ENCODE data around the gene P4HB.

Gene P4HB

DNA sequence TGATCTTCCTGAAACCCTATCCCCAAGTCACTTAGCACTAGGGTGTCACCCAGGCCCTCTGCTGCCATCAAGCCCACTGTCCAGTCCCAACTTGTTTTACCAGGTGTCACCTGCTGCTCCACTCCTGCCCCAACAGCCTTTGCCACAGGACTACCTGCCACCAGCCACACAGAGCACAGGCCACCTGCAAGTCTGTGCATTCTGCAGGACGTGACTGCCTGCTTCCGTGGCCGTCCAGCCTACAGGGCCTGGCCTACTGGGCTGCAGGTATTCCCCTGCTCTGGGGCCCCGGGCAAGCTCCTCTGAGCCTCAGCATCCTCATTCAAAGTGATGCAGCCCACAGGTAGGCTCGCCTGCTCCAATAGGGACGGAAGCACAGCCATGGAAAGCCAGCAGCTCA lies 30.5 kb downstream of the P4HB start:
- H3K9me3 ChIP-seq, result no peaks in the 10 kb centered on the region
- H3K4me1 ChIP-seq (ENCODE audit: control insufficient read depth in 1 of 2, insufficient read depth in 1 of 2, low read depth in 1 of 2, low read length in 1 of 2), result peaks cover 32 to 37% of the 10 kb centered on the region in 2 experiments
- TF ChIP-seq, protein P1, sequence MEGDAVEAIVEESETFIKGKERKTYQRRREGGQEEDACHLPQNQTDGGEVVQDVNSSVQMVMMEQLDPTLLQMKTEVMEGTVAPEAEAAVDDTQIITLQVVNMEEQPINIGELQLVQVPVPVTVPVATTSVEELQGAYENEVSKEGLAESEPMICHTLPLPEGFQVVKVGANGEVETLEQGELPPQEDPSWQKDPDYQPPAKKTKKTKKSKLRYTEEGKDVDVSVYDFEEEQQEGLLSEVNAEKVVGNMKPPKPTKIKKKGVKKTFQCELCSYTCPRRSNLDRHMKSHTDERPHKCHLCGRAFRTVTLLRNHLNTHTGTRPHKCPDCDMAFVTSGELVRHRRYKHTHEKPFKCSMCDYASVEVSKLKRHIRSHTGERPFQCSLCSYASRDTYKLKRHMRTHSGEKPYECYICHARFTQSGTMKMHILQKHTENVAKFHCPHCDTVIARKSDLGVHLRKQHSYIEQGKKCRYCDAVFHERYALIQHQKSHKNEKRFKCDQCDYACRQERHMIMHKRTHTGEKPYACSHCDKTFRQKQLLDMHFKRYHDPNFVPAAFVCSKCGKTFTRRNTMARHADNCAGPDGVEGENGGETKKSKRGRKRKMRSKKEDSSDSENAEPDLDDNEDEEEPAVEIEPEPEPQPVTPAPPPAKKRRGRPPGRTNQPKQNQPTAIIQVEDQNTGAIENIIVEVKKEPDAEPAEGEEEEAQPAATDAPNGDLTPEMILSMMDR (IDR thresholded peaks at IDR 0.05), result no peak
- no peaks in the 10 kb centered on the region for H3K36me3 ChIP-seq
- no peaks in the 10 kb centered on the region for H3K27me3 ChIP-seq
- no peak overlapping the region for H3K27ac ChIP-seq
- H3K4me3 ChIP-seq (ENCODE audit: low read depth in 1 of 2, low read length in 1 of 2), result no peak overlapping the region

DNA sequence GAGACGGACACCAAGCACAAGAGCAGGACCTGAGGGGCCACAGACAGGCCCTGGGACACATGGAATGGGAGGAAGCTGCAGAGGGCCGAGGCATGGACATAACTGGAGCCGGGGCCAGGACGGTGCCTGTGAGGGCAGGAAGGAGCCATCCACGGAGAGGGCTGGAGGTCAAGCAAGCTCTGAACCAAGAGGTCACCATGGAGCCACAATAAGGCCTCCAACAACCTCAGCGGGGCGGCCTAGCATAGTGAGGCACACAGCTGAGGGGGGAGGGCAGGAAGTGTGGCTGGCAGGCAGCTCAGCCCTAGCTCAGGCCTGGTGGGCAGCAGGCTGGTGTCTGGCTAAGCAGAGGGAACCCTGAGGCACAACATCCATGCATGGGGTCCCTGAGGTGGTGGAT lies 31.7 kb downstream of the P4HB start:
- Histone ChIP-seq H3K27ac (no peak overlapping the region), H3K36me3 (peaks cover 9% of the 10 kb centered on the region), H3K9me3 (no peaks in the 10 kb centered on the region), H3K4me1 (ENCODE audit: control insufficient read depth in 1 of 2, insufficient read depth in 1 of 2, low read depth in 1 of 2, low read length in 1 of 2) (peaks cover 28 to 30% of the 10 kb centered on the region in 2 experiments), H3K27me3 (no peaks in the 10 kb centered on the region), H3K4me3 (ENCODE audit: low read depth in 1 of 2, low read length in 1 of 2) (no peak overlapping the region)
- TF ChIP-seq, protein P1 (IDR thresholded peaks at IDR 0.05), result no peak

DNA sequence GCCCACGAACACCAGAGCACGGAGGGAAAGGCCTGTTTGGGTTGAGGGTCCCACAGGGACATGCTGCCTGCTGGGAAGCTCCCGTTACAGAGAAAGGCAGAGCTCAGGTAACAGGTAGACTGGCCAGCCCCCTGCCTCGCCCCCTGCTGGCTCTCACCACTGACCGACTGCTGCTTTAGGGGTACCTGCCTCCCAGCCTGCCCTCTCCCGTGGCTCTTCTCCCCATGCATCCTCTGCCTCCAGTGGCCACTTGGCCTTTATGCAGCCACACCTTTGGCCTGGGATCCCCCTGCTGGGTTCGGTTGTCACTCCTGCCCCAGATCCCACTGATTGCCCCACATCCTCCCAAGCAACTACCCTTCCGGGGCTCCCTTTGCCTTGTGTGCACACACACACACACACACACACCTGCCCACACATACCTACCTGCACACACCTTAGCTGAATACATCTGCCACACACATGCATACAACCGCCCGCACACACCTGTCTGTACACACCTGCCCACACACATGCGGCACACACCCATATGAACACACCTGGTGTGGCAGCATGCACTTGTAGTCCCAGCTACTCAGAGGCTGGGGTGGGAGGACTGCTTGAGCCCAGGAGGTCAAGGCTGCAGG lies 34.4 kb downstream of the P4HB start:
- H3K27me3 ChIP-seq, result no peaks in the 10 kb centered on the region
- TF ChIP-seq, protein P1 (IDR thresholded peaks at IDR 0.05), result no peak
- peaks cover 31% of the 10 kb centered on the region for H3K36me3 ChIP-seq
- no peaks in the 10 kb centered on the region for H3K9me3 ChIP-seq
- H3K27ac ChIP-seq, result no peak overlapping the region
- no peak overlapping the region for H3K4me3 ChIP-seq (ENCODE audit: low read depth in 1 of 2, low read length in 1 of 2)
- H3K4me1 ChIP-seq (ENCODE audit: control insufficient read depth in 1 of 2, insufficient read depth in 1 of 2, low read depth in 1 of 2, low read length in 1 of 2), result peaks cover 10 to 11% of the 10 kb centered on the region in 2 experiments

DNA sequence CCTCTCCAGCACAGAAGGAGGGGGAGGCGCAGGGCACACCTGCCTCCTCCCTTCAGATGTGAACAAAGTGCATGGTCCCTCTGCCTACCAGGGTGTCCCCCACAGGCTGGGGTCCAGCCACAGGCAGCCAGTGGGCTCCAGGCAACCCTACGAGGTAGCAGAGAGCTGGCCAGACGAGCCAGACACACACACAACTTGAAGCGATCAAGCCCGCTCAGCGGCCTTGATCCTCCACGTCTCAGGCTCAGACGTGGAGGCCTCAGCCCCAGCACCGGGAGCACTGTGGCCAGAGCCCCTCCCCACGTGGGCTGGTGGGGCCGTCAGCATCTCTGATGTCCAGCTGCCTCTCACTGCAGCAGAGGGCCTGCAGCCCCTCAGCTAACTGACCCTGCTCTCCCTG lies 35.7 kb downstream of the P4HB start:
- Histone ChIP-seq H3K36me3 (peaks cover 31% of the 10 kb centered on the region), H3K4me3 (ENCODE audit: low read depth in 1 of 2, low read length in 1 of 2) (no peak overlapping the region), H3K9me3 (no peaks in the 10 kb centered on the region), H3K27me3 (no peaks in the 10 kb centered on the region), H3K27ac (no peak overlapping the region), H3K4me1 (ENCODE audit: control insufficient read depth in 1 of 2, insufficient read depth in 1 of 2, low read depth in 1 of 2, low read length in 1 of 2) (peaks cover 14 to 16% of the 10 kb centered on the region in 2 experiments)
- TF ChIP-seq, protein P1 (IDR thresholded peaks at IDR 0.05), result no peak

DNA sequence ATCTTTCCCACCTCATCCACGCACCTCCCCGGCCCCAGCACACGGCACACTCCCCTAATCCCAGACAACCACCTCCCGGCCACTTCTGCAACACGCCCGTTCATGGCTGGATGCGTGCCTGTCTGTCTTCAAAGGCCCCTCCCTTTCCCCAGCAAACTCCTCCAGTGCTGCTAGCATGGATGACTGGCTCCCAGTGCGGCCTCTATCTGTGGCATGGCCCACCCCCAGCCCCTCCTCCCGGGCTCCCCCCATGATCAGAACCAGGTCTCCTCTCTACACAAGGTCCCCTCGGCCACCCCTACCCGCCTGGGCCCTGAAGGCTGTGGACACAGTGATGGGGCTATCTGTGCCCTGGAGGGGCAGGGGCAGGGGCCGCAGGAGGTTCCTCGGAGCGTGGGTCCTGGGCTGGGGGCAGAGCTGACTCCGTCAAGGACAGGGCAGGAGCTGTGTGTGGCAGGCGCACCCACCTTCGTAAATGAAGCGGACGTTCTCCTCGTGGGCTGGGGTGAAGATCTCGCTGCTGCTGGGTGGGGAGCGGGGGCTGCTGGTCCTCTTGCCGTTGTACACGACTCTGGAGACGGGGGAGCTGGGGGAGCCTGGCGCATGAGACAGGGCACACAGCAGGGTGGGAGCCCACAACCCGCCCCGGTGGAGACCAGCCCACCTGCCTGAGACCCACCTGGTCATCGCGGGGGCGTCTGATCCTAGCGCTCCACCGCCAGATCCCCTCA lies 36.4 kb downstream of the P4HB start:
- no peak overlapping the region for H3K4me3 ChIP-seq (ENCODE audit: low read depth in 1 of 2, low read length in 1 of 2)
- TF ChIP-seq, protein P1 (IDR thresholded peaks at IDR 0.05), result no peak
- peaks cover 20 to 21% of the 10 kb centered on the region in 2 experiments for H3K4me1 ChIP-seq (ENCODE audit: control insufficient read depth in 1 of 2, insufficient read depth in 1 of 2, low read depth in 1 of 2, low read length in 1 of 2)
- H3K27ac ChIP-seq, result no peak overlapping the region
- H3K27me3 ChIP-seq, result no peaks in the 10 kb centered on the region
- H3K9me3 ChIP-seq, result no peaks in the 10 kb centered on the region
- H3K36me3 ChIP-seq, result peaks cover 31% of the 10 kb centered on the region

All from neutrophil (primary cell).